GM23248 (cell line): Measurements from ENCODE around the gene RASAL2.

ENCODE experiments used
- EZH2 ChIP-seq: fragments of 200-600 bp; sonication (generic); IDR thresholded peaks from 2 replicates; pipeline ENCODE4 v1.6.1; 2018; ENCODE audit warnings: antibody characterized with exemption, mild to moderate bottlenecking; ENCODE audit not compliant: insufficient read depth, poor library complexity, severe bottlenecking
- EZH2phosphoT487 ChIP-seq: fragments of 200-600 bp; sonication (generic); IDR thresholded peaks from 2 replicates; pipeline ENCODE4 v1.6.1; 2018; ENCODE audit warnings: antibody characterized with exemption, moderate library complexity, mild to moderate bottlenecking, low read depth; ENCODE audit not compliant: insufficient read depth

GRCh38 chr1:178065250-178065649 lies 28.7 kb upstream of the RASAL2 start:
- no peak for TF ChIP-seq EZH2phosphoT487
- no peak for TF ChIP-seq EZH2
